Measurements from ENCODE around the gene CNTN5. TPM values are rescaled to one million over a fixed set of nuclear protein-coding genes. Genes with fewer than 3 reads are reported as not detected.

CNTN5 gene
- total RNA-seq, 1 experiment from 2014 or later: not detected

GRCh38 chr11:100008417-100008816 is 987.7 kb downstream of the CNTN5 start:
- ChIA-PET CTCF (no interaction called here), POLR2A (no interaction called here)
- no peak for DNase-seq (ENCODE audit: unreplicated experiment)
- Mint-ChIP-seq H3K4me3 (ENCODE audit: unreplicated experiment) (no peak overlapping the region), H3K9me3 (ENCODE audit: unreplicated experiment) (peaks cover 16% of the 10 kb centered on the region), H3K4me1 (ENCODE audit: insufficient read depth, unreplicated experiment) (no peaks in the 10 kb centered on the region), H3K36me3 (ENCODE audit: insufficient read depth, unreplicated experiment) (no peaks in the 10 kb centered on the region), H3K27me3 (ENCODE audit: insufficient read depth, unreplicated experiment) (peaks cover 12% of the 10 kb centered on the region), H3K27ac (ENCODE audit: low read depth, unreplicated experiment) (no peak overlapping the region)
- TF ChIP-seq CTCF (IDR thresholded peaks at IDR 0.05; ENCODE audit: unreplicated experiment): no peak
- intact Hi-C loops (cut with micrococcal nuclease): no loop called here
- no TSS peak for BruUV-seq (replicated peaks)

GRCh38 chr11:100009728-100010127 is 989.0 kb downstream of the CNTN5 start:
- Mint-ChIP-seq H3K4me1 (ENCODE audit: insufficient read depth, unreplicated experiment) (no peaks in the 10 kb centered on the region), H3K36me3 (ENCODE audit: insufficient read depth, unreplicated experiment) (no peaks in the 10 kb centered on the region), H3K27ac (ENCODE audit: low read depth, unreplicated experiment) (no peak overlapping the region), H3K9me3 (ENCODE audit: unreplicated experiment) (peaks cover 16% of the 10 kb centered on the region), H3K27me3 (ENCODE audit: insufficient read depth, unreplicated experiment) (peaks cover 12% of the 10 kb centered on the region), H3K4me3 (ENCODE audit: unreplicated experiment) (no peak overlapping the region)
- no peak for TF ChIP-seq CTCF (IDR thresholded peaks at IDR 0.05; ENCODE audit: unreplicated experiment)
- no TSS peak for BruUV-seq (replicated peaks)
- DNase-seq (ENCODE audit: unreplicated experiment): no peak
- CTCF ChIA-PET: no interaction called here
- POLR2A ChIA-PET: no interaction called here
- intact Hi-C loops (cut with micrococcal nuclease): no loop called here

GRCh38 chr11:100010393-100010792 is 989.6 kb downstream of the CNTN5 start:
- no peak for DNase-seq (ENCODE audit: unreplicated experiment)
- ChIA-PET CTCF (no interaction called here), POLR2A (interaction anchor here (0.6 kb wide), 1 partner anchor 24 kb away, joined by 3 read pairs; no protein-coding TSS in a partner anchor)
- Mint-ChIP-seq H3K9me3 (ENCODE audit: unreplicated experiment) (peaks cover 16% of the 10 kb centered on the region), H3K27me3 (ENCODE audit: insufficient read depth, unreplicated experiment) (peaks cover 12% of the 10 kb centered on the region), H3K4me1 (ENCODE audit: insufficient read depth, unreplicated experiment) (no peaks in the 10 kb centered on the region), H3K4me3 (ENCODE audit: unreplicated experiment) (no peak overlapping the region), H3K36me3 (ENCODE audit: insufficient read depth, unreplicated experiment) (no peaks in the 10 kb centered on the region), H3K27ac (ENCODE audit: low read depth, unreplicated experiment) (no peak overlapping the region)
- TF ChIP-seq CTCF (IDR thresholded peaks at IDR 0.05; ENCODE audit: unreplicated experiment): peak; percentile 9
- intact Hi-C loops (cut with micrococcal nuclease): no loop called here
- BruUV-seq (replicated peaks): no TSS peak

GRCh38 chr11:100011697-100012096 is 990.9 kb downstream of the CNTN5 start:
- H3K27ac Mint-ChIP-seq (ENCODE audit: low read depth, unreplicated experiment): no peak overlapping the region
- POLR2A ChIA-PET: no interaction called here
- peaks cover 12% of the 10 kb centered on the region for H3K27me3 Mint-ChIP-seq (ENCODE audit: insufficient read depth, unreplicated experiment)
- no peaks in the 10 kb centered on the region for H3K36me3 Mint-ChIP-seq (ENCODE audit: insufficient read depth, unreplicated experiment)
- CTCF ChIA-PET: interaction anchor here (0.7 kb wide), 1 partner anchor 1182 kb away, joined by 3 read pairs; no protein-coding TSS in a partner anchor
- TF ChIP-seq CTCF (IDR thresholded peaks at IDR 0.05; ENCODE audit: unreplicated experiment): no peak
- intact Hi-C loops (cut with micrococcal nuclease): no loop called here
- no peak for DNase-seq (ENCODE audit: unreplicated experiment)
- BruUV-seq (replicated peaks): no TSS peak
- H3K4me3 Mint-ChIP-seq (ENCODE audit: unreplicated experiment): no peak overlapping the region
- H3K4me1 Mint-ChIP-seq (ENCODE audit: insufficient read depth, unreplicated experiment): no peaks in the 10 kb centered on the region
- peaks cover 9% of the 10 kb centered on the region for H3K9me3 Mint-ChIP-seq (ENCODE audit: unreplicated experiment)

Measured in MCF 10A (cell line).